Measurements from ENCODE around the gene CGREF1. TPM values are rescaled to one million over a fixed set of nuclear protein-coding genes. Genes with fewer than 3 reads are reported as not detected.
"Not testable (repeated sequence)": the region's sequence is repeated elsewhere in the genome, so short reads cannot be mapped to it uniquely, and the experiment has no call there.

The CGREF1 gene
- polyA plus RNA-seq, 4 donors: 5.4 to 7.3 (median 6.5) TPM

DNA sequence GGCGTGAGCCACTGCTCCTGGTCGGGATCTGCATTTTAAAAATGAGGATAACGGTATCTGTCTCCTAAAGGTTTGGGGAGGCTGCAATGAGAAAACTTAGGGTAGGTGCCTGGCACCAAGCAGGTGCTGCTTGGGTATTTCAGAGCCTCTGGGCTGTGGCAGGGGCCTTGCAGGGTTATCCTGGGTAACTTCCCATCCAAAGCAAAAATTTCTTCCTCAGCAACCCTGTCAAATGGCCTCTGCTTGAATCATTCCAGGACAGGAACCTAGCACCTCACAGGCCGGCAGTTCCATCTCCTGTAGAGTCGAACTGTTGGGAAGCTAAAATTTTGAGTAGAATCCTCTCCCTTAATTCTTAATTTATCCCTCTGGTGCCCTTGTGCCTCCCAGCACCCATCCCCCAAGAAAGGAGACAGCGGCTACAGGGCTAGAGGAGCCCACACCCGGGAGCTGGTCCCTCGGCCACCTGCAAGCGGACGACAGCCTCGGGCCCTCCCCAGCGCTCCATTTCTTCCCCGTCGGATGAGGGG, 868 bp downstream of the CGREF1 start:
- no peak for DNase-seq (ENCODE audit: low read depth in 4 of 4, low spot score in 2 of 4)

- no peak for DNase-seq (ENCODE audit: low read depth in 4 of 4, low spot score in 2 of 4)
Measured at GRCh38 chr2:27115519-27115918, 3.4 kb downstream of the CGREF1 start.

- not testable (repeated sequence) for DNase-seq (ENCODE audit: low read depth in 4 of 4, low spot score in 2 of 4)
Measured at GRCh38 chr2:27111392-27112078, 7.4 kb downstream of the CGREF1 start.

DNA sequence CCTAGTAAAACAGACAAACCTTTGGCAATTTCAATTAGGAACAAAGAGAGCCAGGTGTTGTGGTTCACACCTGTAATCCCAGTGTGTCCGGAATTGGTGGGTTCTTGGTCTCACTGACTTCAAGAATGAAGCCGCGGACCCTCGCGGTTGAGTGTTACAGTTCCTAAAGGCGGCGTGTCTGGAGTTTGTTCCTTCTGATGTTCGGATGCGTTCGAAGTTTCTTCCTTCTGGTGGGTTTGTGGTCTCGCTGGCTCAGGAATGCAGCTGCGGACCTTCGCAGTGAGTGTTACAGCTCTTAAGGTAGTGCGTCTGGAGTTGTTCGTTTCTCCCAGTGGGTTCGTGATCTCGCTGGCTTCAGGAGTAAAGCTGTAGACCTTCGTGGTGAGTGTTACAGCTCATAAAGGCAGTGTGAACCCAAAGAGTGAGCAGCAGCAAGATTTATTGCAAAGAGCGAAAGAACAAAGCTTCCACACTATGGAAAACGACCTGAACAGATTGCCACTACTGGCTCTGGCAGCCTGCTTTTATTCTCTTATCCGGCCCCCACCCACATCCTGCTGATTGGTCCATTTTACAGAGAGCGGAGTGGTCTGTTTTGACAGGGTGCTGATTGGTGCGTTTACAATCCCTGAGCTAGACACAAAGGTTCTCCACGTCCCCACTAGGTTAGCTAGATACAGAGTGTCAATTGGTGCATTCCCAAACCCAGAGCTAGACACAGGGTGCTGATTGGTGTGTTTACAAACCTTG, 8.2 kb downstream of the CGREF1 start:
- not testable (repeated sequence) for DNase-seq (ENCODE audit: low read depth in 4 of 4, low spot score in 2 of 4)

- DNase-seq (ENCODE audit: low read depth in 4 of 4, low spot score in 2 of 4): no peak
Measured at GRCh38 chr2:27109083-27109482, 9.8 kb downstream of the CGREF1 start.

- DNase-seq (ENCODE audit: low read depth in 4 of 4, low spot score in 2 of 4): no peak
Measured at GRCh38 chr2:27108221-27108620, 10.7 kb downstream of the CGREF1 start.

DNA sequence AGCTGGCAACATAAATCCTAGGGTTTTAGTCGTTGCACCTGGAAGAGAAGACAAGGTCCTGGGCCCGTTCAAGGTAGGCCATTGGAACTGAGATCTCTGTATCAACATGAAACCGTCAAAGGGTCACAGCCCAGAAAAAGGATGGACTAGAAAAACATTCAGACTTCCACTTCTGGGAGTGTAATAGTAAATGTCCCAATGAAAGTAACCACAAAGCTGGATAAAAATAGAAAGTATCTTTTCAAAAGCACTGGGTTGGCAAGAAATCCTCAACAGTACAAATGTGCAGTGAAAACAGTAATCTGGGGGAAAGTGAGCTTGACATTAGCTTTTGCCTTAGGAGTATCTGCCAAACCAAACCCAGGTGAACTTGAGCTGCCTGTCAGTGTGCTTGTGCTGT, 12.9 kb downstream of the CGREF1 start:
- DNase-seq (ENCODE audit: low read depth in 4 of 4, low spot score in 2 of 4): no peak

GRCh38 chr2:27102329-27102728, 16.6 kb downstream of the CGREF1 start:
- DNase-seq (ENCODE audit: low read depth in 4 of 4, low spot score in 2 of 4): no peak

DNA sequence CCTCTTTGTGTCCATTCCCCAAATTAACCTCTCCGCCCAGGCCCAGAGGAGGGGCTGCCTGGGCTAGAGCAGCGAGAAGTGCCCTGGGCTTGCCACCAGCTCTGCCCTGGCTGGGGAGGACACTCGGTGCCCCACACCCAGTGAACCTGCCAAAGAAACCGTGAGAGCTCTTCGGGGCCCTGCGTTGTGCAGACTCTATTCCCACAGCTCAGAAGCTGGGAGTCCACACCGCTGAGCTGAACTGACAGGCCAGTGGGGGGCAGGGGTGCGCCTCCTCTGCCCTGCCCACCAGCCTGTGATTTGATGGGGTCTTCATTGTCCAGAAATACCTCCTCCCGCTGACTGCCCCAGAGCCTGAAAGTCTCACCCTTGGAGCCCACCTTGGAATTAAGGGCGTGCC, 18.9 kb downstream of the CGREF1 start:
- no peak for DNase-seq (ENCODE audit: low read depth in 4 of 4, low spot score in 2 of 4)

- DNase-seq (ENCODE audit: low read depth in 4 of 4, low spot score in 2 of 4): no peak
Measured at GRCh38 chr2:27099334-27099955, 19.5 kb downstream of the CGREF1 start.

- no peak for DNase-seq (ENCODE audit: low read depth in 4 of 4, low spot score in 2 of 4)
Measured at GRCh38 chr2:27097341-27097740, 21.6 kb downstream of the CGREF1 start.

DNA sequence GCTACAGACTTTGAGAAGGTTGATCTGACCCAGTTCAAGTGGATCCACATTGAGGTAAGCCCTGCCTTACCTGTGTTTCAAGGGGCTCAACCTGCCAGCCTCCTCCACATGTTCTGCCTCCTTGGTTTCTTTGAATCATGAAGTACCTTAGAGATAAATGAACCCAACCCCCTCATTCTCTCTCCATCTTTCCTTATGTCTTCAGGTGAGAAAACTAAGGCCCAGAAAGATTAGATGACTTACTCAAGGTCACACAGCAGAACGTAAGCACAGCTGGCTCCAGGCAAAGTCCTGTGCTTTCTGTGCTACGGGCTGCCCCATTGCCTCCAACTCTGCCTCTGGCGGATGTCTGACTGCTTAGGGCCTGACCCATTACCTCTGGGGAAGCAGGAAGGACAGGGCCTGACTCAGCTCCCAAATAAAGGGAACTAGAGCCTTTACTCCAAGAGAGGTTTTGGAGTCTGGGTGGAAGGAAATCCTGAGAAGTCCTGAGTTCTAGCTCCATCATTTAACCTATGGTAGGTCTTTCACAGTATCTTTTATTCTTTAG, 22.1 kb downstream of the CGREF1 start:
- no peak for DNase-seq (ENCODE audit: low read depth in 4 of 4, low spot score in 2 of 4)

GRCh38 chr2:27095745-27096651, 22.9 kb downstream of the CGREF1 start:
- DNase-seq (ENCODE audit: low read depth in 4 of 4, low spot score in 2 of 4): no peak

GRCh38 chr2:27095427-27095744, 23.5 kb downstream of the CGREF1 start:
- no peak for DNase-seq (ENCODE audit: low read depth in 4 of 4, low spot score in 2 of 4)

DNA sequence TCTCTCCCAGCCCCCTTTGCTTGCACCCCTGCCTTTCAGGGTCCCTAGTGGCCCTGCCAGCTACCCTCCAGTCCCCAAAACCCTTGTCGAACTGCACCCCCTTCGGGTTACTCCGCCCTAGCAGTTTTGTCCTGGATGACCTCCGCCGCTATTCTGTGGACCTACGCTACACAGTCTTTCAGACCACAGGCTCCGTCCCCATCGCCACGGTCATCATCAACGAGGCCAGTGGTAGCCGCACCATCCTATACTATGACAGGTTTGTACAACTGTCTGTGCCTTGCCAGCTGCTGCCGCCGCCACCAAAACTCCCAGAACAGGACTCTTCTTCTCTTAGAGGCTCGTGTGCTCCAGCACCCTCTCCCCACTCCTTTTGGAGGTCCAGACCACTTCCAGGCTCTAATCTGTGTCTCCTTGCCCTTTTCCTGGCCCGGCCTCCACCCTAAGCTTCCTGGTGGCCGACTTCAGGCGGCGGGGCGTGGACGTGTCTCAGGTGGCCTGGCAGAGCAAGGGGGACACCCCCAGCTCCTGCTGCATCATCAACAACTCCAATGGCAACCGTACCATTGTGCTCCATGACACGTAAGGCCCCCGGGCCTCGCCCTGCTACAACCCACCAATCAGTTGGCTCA, 24.5 kb downstream of the CGREF1 start:
- DNase-seq (ENCODE audit: low read depth in 4 of 4, low spot score in 2 of 4): no peak

GRCh38 chr2:27093430-27094352, 25.2 kb downstream of the CGREF1 start:
- DNase-seq (ENCODE audit: low read depth in 4 of 4, low spot score in 2 of 4): no peak

- no peak for DNase-seq (ENCODE audit: low read depth in 4 of 4, low spot score in 2 of 4)
Measured at GRCh38 chr2:27092696-27093429, 26.1 kb downstream of the CGREF1 start.
